Measurements from ENCODE around the gene SOCS3.

DNA sequence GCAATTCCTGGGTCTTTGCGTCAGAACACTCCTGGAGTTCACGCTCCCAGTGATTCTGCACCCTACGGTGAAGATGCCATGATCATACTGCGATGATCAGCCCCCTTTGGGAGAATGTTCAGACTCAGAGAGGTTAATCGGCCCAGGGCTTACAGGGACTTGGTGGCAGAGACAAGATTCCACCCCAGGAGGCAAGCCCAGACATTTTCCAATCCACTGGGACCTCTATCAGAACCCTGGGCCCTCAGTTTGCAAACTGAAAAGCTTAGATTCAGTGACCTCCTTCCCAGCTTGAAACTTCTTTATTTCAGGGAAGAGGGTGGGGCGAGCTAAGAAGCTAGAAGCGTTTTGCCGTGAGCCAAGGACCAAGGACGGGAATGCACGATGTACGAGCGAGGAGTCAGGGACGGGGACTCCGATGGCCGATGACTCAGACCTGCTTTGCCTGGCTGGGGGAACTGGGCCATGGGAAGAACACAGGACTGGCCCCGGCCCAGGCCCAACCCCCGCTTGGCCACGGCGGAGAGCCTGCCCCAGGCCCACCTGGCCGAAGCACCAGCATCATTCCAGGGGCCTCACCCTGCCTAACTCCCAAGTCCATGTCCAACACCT is 34.7 kb downstream of the SOCS3 start:
- peak in 2 of 4 donors; percentile 27 to 40 for TF ChIP-seq EP300 (IDR thresholded peaks at IDR 0.05)
- TF ChIP-seq POLR2A (IDR thresholded peaks at IDR 0.05): no peak
